ENCODE measurements around the gene DGKB.

The DGKB gene

GRCh38 chr7:14449291-14449690, 453.3 kb downstream of the DGKB start:
- no peak for DNase-seq (ENCODE audit: extremely low read depth, low read depth)
- no peak for TF ChIP-seq CTCF (IDR thresholded peaks at IDR 0.05; ENCODE audit: low read depth, low read length)

GRCh38 chr7:14446829-14447228, 455.7 kb downstream of the DGKB start:
- TF ChIP-seq CTCF (IDR thresholded peaks at IDR 0.05; ENCODE audit: low read depth, low read length): no peak
- no peak for DNase-seq (ENCODE audit: extremely low read depth, low read depth)

DNA sequence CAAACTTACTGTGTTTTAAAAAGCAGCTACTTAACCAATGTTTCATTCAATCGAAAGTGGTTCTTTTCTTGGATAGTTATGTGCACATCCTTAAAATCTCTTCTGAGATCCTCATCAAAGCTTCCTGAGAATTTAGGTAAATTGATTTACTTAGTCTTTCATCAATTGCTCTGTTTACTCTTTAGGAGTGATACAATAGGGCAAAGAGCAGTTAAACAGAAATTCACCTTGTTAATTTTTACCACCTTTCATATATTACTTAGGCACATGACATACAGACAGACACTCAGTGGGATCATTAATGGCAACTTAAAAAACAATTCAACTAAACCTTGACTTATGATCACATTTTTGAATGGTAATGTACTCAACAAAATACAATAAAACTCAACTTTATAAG, 456.3 kb downstream of the DGKB start:
- no peak for DNase-seq (ENCODE audit: extremely low read depth, low read depth)
- no peak for TF ChIP-seq CTCF (IDR thresholded peaks at IDR 0.05; ENCODE audit: low read depth, low read length)

GRCh38 chr7:14438366-14438765, 464.2 kb downstream of the DGKB start:
- no peak for DNase-seq (ENCODE audit: extremely low read depth, low read depth)
- no peak for TF ChIP-seq CTCF (IDR thresholded peaks at IDR 0.05; ENCODE audit: low read depth, low read length)

DNA sequence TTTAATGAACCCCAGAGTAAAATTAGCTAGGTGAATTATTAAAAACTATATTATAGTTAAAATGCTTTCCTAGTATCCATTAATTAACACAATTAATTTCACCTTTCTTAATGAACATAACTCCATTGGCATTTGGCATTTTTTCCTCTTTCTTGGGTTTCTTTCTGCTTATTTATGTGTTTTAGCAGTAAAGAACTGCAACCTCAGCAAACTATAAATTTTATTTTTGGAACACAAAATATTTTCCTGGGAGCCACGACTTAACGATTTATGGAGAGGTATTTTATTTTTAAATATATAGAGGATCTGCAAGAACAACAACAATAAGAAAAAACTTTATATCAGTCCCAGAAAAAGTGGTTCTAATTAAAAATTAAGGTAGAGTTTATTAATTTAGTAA, 465.7 kb downstream of the DGKB start:
- DNase-seq (ENCODE audit: extremely low read depth, low read depth): no peak
- TF ChIP-seq CTCF (IDR thresholded peaks at IDR 0.05; ENCODE audit: low read depth, low read length): no peak

- no peak for TF ChIP-seq CTCF (IDR thresholded peaks at IDR 0.05; ENCODE audit: low read depth, low read length)
- DNase-seq (ENCODE audit: extremely low read depth, low read depth): no peak
Measured at GRCh38 chr7:14432924-14433323, 469.6 kb downstream of the DGKB start.

DNA sequence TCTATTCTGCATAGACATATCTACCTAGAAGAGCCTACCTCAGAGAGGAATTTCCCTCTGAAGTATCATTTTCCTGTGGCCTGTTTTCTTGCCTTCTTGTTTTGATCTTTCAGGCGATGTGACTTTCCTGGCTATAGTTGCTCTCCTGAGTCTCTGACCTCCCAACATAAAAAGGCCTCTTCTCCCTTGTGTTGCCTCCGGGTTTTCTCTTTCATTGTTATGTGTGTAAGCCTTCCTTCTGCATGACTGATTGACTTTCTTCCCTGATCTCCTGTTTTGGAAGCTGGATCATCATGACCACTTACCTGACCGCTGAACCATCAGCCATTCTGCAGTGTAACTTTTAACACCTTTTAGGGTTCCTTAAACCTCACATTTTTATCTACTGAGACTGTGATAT, 471.6 kb downstream of the DGKB start:
- TF ChIP-seq CTCF (IDR thresholded peaks at IDR 0.05; ENCODE audit: low read depth, low read length): no peak
- no peak for DNase-seq (ENCODE audit: extremely low read depth, low read depth)
